ENCODE measurements around the gene CYB561A3. TPM values are rescaled to one million over a fixed set of nuclear protein-coding genes. Genes with fewer than 3 reads are reported as not detected.

Gene CYB561A3
- total RNA-seq, 4 donors from 2014 or later = 39.3 to 62.8 (median 49.7) TPM

GRCh38 chr11:61404103-61404502 lies 42.4 kb upstream of the CYB561A3 start:
- DNase-seq = no peak
- Histone ChIP-seq H3K4me1 (no peaks in the 10 kb centered on the region), H3K27me3 (no peaks in the 10 kb centered on the region), H3K27ac (no peak overlapping the region), H3K9me3 (no peaks in the 10 kb centered on the region), H3K4me3 (replicated peaks in 1 of 3) (no peak overlapping the region), H3K36me3 (peaks cover 53 to 62% of the 10 kb centered on the region in 2 donors)
- intact Hi-C loops (cut with DNase I) = no loop called here
- TF ChIP-seq CTCF (IDR thresholded peaks at IDR 0.05) (no peak), POLR2A (IDR thresholded peaks at IDR 0.05) (no peak)
- WGBS, 2 donors = 83 to 84% methylated on average over 5 of the region's 5 CpGs

- Histone ChIP-seq H3K36me3 (peaks cover 49 to 62% of the 10 kb centered on the region in 2 donors), H3K27ac (no peak overlapping the region)
- intact Hi-C loops (cut with DNase I) = no loop called here
Observed at GRCh38 chr11:61403658-61404057, 42.0 kb upstream of the CYB561A3 start.

GRCh38 chr11:61401573-61401972 lies 39.9 kb upstream of the CYB561A3 start:
- DNase-seq = no peak
- H3K4me1 ChIP-seq = no peaks in the 10 kb centered on the region
- no peak overlapping the region for H3K27ac ChIP-seq
- H3K9me3 ChIP-seq = no peaks in the 10 kb centered on the region
- H3K4me3 ChIP-seq (replicated peaks in 1 of 3) = no peak overlapping the region
- WGBS, 2 donors = 88 to 100% methylated on average over 2 of the region's 2 CpGs
- TF ChIP-seq POLR2A (IDR thresholded peaks at IDR 0.05) = no peak
- TF ChIP-seq CTCF (IDR thresholded peaks at IDR 0.05) = no peak
- H3K36me3 ChIP-seq = peaks cover 42 to 46% of the 10 kb centered on the region in 2 donors
- intact Hi-C loops (cut with DNase I) = no loop called here
- H3K27me3 ChIP-seq = no peaks in the 10 kb centered on the region

More at GRCh38 chr11:61403658-61404057, 42.0 kb upstream of the CYB561A3 start:
- Histone ChIP-seq H3K9me3 (no peaks in the 10 kb centered on the region), H3K4me3 (replicated peaks in 1 of 3) (no peak overlapping the region), H3K4me1 (no peaks in the 10 kb centered on the region), H3K27me3 (no peaks in the 10 kb centered on the region)
- no peak for TF ChIP-seq CTCF (IDR thresholded peaks at IDR 0.05)
- no peak for TF ChIP-seq POLR2A (IDR thresholded peaks at IDR 0.05)
- DNase-seq = no peak
- WGBS, 2 donors = 97 to 100% methylated on average over 1 of the region's 1 CpG

GRCh38 chr11:61401173-61401572 lies 39.5 kb upstream of the CYB561A3 start:
- intact Hi-C loops (cut with DNase I) = no loop called here
- H3K4me1 ChIP-seq = no peaks in the 10 kb centered on the region
- H3K4me3 ChIP-seq (replicated peaks in 1 of 3) = no peak overlapping the region
- H3K9me3 ChIP-seq = no peaks in the 10 kb centered on the region
- TF ChIP-seq CTCF (IDR thresholded peaks at IDR 0.05) (no peak), POLR2A (IDR thresholded peaks at IDR 0.05) (no peak)
- DNase-seq = no peak
- WGBS, 2 donors = 90 to 91% methylated on average over 2 of the region's 2 CpGs
- no peaks in the 10 kb centered on the region for H3K27me3 ChIP-seq
- no peak overlapping the region for H3K27ac ChIP-seq
- H3K36me3 ChIP-seq = peaks cover 42 to 46% of the 10 kb centered on the region in 2 donors

GRCh38 chr11:61392981-61393595 lies 31.4 kb upstream of the CYB561A3 start:
- peak overlapping the region; percentile 29 to 81 (median 78) for H3K27ac ChIP-seq
- no peaks in the 10 kb centered on the region for H3K9me3 ChIP-seq
- no peaks in the 10 kb centered on the region for H3K27me3 ChIP-seq
- intact Hi-C loops (cut with DNase I) = no loop called here
- H3K36me3 ChIP-seq = peaks cover 6 to 8% of the 10 kb centered on the region in 2 donors
- TF ChIP-seq CTCF (IDR thresholded peaks at IDR 0.05) (no peak), POLR2A (IDR thresholded peaks at IDR 0.05) (no peak)
- DNase-seq = peak in 1 of 2 donors; percentile 3
- 3 to 6% methylated on average over 14 to 15 of the region's 15 CpGs for WGBS, 2 donors
- peak overlapping the region; percentile 59 to 80 (median 73) for H3K4me3 ChIP-seq (replicated peaks in 1 of 3)
- H3K4me1 ChIP-seq = peaks cover 5 to 12% of the 10 kb centered on the region in 2 donors
